CD14-positive monocyte (primary cell): ENCODE measurements around the gene UBE2E1. TPM values are rescaled to one million over a fixed set of nuclear protein-coding genes. Genes with fewer than 3 reads are reported as not detected.
"Not testable (repeated sequence)": the region's sequence is repeated elsewhere in the genome, so short reads cannot be mapped to it uniquely, and the experiment has no call there.

Experiments used
- DNase-seq, 3 donors: peaks; one replicate each; pipeline ENCODE4 v3.0.0-alpha.2; 2011 to 2022
- H2AFZ ChIP-seq: 2 replicates; pipeline ENCODE4 v1.6.0; 2012; ENCODE audit warnings: mild to moderate bottlenecking, low read depth, low read length, inconsistent platforms; ENCODE audit not compliant: insufficient read depth, poor library complexity, severe bottlenecking
- H3K27ac ChIP-seq, 2 donors: 1 replicate in 1 of 2; 2 replicates in 1 of 2; pipeline ENCODE4 v1.5.1; 2012 to 2013; ENCODE audit warnings: low read length in 2 of 2, control low read depth in 1 of 2, inconsistent platforms in 1 of 2, low read depth in 1 of 2, mild to moderate bottlenecking in 1 of 2
- H3K27me3 ChIP-seq, 2 donors: one replicate each; pipeline versions ENCODE4 v1.6.0 to v1.6.1; 2011 to 2013; ENCODE audit warnings: low read length in 2 of 2; ENCODE audit not compliant: control insufficient read depth in 2 of 2, insufficient read depth in 2 of 2
- H3K36me3 ChIP-seq, 2 donors: replicated peaks in 1 of 2; 1 replicate in 1 of 2; 2 replicates in 1 of 2; pipeline versions ENCODE4 v1.5.1 to v1.6.1; 2012 to 2013; ENCODE audit warnings: low read length in 2 of 2, control low read depth in 1 of 2, inconsistent platforms in 1 of 2, mild to moderate bottlenecking in 1 of 2; ENCODE audit not compliant: insufficient read depth in 2 of 2, control insufficient read depth in 1 of 2
- H3K4me1 ChIP-seq, 2 donors: 1 replicate in 1 of 2; 2 replicates in 1 of 2; pipeline versions ENCODE4 v1.5.1 to v1.6.1; 2012 to 2013; ENCODE audit warnings: low read length in 2 of 2, control low read depth in 1 of 2, inconsistent platforms in 1 of 2, mild to moderate bottlenecking in 1 of 2, moderate library complexity in 1 of 2; ENCODE audit not compliant: insufficient read depth in 2 of 2, control insufficient read depth in 1 of 2
- H3K4me2 ChIP-seq: replicated peaks from 2 replicates; pipeline ENCODE3; 2012; ENCODE audit warnings: low read length, moderate library complexity, mild to moderate bottlenecking; ENCODE audit not compliant: poor library complexity, severe bottlenecking; ENCODE audit errors: extremely low read depth
- H3K4me3 ChIP-seq, 3 experiments: fragments of 200-600 bp in 1 of 3; sonication (generic) in 1 of 3; replicated peaks in 1 of 3; 1 replicate in 2 of 3; 2 replicates in 1 of 3; pipeline ENCODE4 v1.5.1; 2011 to 2013; ENCODE audit warnings: low read length in 3 of 3, mild to moderate bottlenecking in 3 of 3, control low read depth in 2 of 3, low read depth in 2 of 3, inconsistent platforms in 1 of 3, moderate library complexity in 1 of 3
- H3K79me2 ChIP-seq: 2 replicates; pipeline ENCODE4 v1.6.0; 2012; ENCODE audit warnings: mild to moderate bottlenecking, control low read depth, inconsistent platforms, low read length, moderate library complexity; ENCODE audit not compliant: insufficient read depth
- H3K9ac ChIP-seq: 2 replicates; pipeline ENCODE4 v1.6.0; 2017; ENCODE audit warnings: low read length, mild to moderate bottlenecking; ENCODE audit not compliant: insufficient read depth, poor library complexity, severe bottlenecking
- H3K9me3 ChIP-seq, 2 donors: replicated peaks in 1 of 2; 1 replicate in 1 of 2; 2 replicates in 1 of 2; pipeline versions ENCODE4 v1.5.1 to v1.6.1; 2012 to 2013; ENCODE audit warnings: low read length in 2 of 2, control low read depth in 1 of 2; ENCODE audit not compliant: control insufficient read depth in 1 of 2, insufficient read depth in 1 of 2
- H4K20me1 ChIP-seq: 2 replicates; pipeline ENCODE4 v1.6.0; 2012; ENCODE audit warnings: mild to moderate bottlenecking, low read length, control low read depth, moderate library complexity; ENCODE audit not compliant: insufficient read depth
- H3K27ac Mint-ChIP-seq, 7 donors: one replicate each; pipeline ENCODE4 v1.8.0; 2020; ENCODE audit warnings: mild to moderate bottlenecking in 7 of 7, mixed read lengths in 7 of 7, moderate library complexity in 6 of 7, inconsistent platforms in 2 of 7
- H3K27me3 Mint-ChIP-seq, 3 donors: one replicate each; pipeline ENCODE4 v1.8.0; 2021 to 2022; ENCODE audit warnings: low read depth in 3 of 3, mild to moderate bottlenecking in 3 of 3, mixed read lengths in 3 of 3, moderate library complexity in 3 of 3, inconsistent platforms in 1 of 3
- H3K36me3 Mint-ChIP-seq, 2 donors: one replicate each; pipeline ENCODE4 v1.8.0; 2020; ENCODE audit warnings: mixed read lengths in 2 of 2, inconsistent platforms in 1 of 2, mild to moderate bottlenecking in 1 of 2
- H3K4me1 Mint-ChIP-seq: one replicate; pipeline ENCODE4 v1.8.0; 2020; ENCODE audit warnings: mild to moderate bottlenecking, mixed read lengths
- H3K4me3 Mint-ChIP-seq, 2 donors: one replicate each; pipeline ENCODE4 v1.8.0; 2020; ENCODE audit warnings: mild to moderate bottlenecking in 2 of 2, mixed read lengths in 2 of 2, moderate library complexity in 1 of 2
- H3K9me3 Mint-ChIP-seq, 7 donors: one replicate each; pipeline ENCODE4 v1.8.0; 2020 to 2022; ENCODE audit warnings: mixed read lengths in 7 of 7, mild to moderate bottlenecking in 6 of 7, moderate library complexity in 6 of 7, inconsistent platforms in 2 of 7
- WGBS: methylation state at CpG from one replicate; pipeline ENCODE4 v1.1.5; 2013; ENCODE audit warnings: missing lambda C conversion rate; ENCODE audit not compliant: insufficient coverage; 5-methylcytosine and 5-hydroxymethylcytosine counted together
- intact Hi-C, 2 donors: fragments of 100-400 bp; cut with micrococcal nuclease; formaldehyde crosslinking; loops; one replicate each; pipeline versions ENCODE4 v1.15.0 to v1.15.1; 2023
- polyA plus RNA-seq, 3 donors: library from polyadenylated mRNA; depleted of rRNA in 1 of 3; unstranded in 2 of 3; stranded (reverse) in 1 of 3; fragments of 300-500 nt in 2 of 3; fragments of >200 nt in 1 of 3; fragmentation: Illumina TruSeq in 2 of 3; gene quantifications; 1 replicate in 2 of 3; 2 replicates in 1 of 3; pipeline ENCODE4 v1.2.3, GENCODE V29; 2012 to 2021
- TF ChIP-seq, protein P1 (sequence below): fragments of 200-600 bp; IDR thresholded peaks from one replicate; pipeline ENCODE4 v1.8.0; 2022; ENCODE audit warnings: antibody characterized with exemption, mild to moderate bottlenecking

The UBE2E1 gene
- polyA plus RNA-seq, 3 donors = 31.3 to 60.2 (median 34.6) TPM

DNA sequence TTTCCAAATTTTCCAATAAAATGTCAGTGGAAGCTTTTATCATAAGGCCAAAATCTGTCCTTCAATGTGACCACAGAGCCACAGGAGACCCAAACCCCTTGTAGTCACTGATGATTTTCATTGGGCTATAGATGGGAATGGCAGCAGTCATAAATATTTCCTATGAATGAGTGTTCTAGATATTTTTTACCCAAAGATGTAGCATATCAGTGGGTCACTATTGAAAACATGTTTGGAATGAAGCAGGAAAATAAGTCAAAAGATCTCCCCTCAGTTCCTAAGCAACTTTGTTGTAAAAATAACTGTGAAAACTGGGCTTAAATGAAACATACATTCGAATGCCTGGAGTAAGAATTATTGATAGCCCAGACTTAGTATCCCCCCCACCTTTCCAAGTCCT lies 62.1 kb downstream of the UBE2E1 start:
- no peak overlapping the region for H3K27ac ChIP-seq
- H3K27me3 ChIP-seq = no peaks in the 10 kb centered on the region
- WGBS = no CpG with 5 or more reads among the region's 1 CpG
- Mint-ChIP-seq H3K36me3 (peaks cover 11 to 13% of the 10 kb centered on the region in 2 donors), H3K9me3 (peaks cover 0 to 3% (median 0%) of the 10 kb centered on the region in 7 donors), H3K4me1 (peaks cover 8% of the 10 kb centered on the region), H3K27ac (peak overlapping the region in 1 of 7 donors; percentile 30), H3K4me3 (no peak overlapping the region), H3K27me3 (no peaks in the 10 kb centered on the region)
- H2AFZ ChIP-seq = no peak overlapping the region
- no peak overlapping the region for H3K9ac ChIP-seq
- H4K20me1 ChIP-seq = peaks cover 74% of the 10 kb centered on the region
- no peaks in the 10 kb centered on the region for H3K4me1 ChIP-seq
- TF ChIP-seq, protein P1, sequence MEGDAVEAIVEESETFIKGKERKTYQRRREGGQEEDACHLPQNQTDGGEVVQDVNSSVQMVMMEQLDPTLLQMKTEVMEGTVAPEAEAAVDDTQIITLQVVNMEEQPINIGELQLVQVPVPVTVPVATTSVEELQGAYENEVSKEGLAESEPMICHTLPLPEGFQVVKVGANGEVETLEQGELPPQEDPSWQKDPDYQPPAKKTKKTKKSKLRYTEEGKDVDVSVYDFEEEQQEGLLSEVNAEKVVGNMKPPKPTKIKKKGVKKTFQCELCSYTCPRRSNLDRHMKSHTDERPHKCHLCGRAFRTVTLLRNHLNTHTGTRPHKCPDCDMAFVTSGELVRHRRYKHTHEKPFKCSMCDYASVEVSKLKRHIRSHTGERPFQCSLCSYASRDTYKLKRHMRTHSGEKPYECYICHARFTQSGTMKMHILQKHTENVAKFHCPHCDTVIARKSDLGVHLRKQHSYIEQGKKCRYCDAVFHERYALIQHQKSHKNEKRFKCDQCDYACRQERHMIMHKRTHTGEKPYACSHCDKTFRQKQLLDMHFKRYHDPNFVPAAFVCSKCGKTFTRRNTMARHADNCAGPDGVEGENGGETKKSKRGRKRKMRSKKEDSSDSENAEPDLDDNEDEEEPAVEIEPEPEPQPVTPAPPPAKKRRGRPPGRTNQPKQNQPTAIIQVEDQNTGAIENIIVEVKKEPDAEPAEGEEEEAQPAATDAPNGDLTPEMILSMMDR = no peak
- no peak overlapping the region for H3K4me2 ChIP-seq
- H3K4me3 ChIP-seq = no peak overlapping the region
- intact Hi-C loops = no loop called here
- H3K9me3 ChIP-seq = no peaks in the 10 kb centered on the region
- peaks cover 0 to 14% of the 10 kb centered on the region in 2 donors for H3K36me3 ChIP-seq
- H3K79me2 ChIP-seq = peaks cover 48% of the 10 kb centered on the region
- no peak for DNase-seq

DNA sequence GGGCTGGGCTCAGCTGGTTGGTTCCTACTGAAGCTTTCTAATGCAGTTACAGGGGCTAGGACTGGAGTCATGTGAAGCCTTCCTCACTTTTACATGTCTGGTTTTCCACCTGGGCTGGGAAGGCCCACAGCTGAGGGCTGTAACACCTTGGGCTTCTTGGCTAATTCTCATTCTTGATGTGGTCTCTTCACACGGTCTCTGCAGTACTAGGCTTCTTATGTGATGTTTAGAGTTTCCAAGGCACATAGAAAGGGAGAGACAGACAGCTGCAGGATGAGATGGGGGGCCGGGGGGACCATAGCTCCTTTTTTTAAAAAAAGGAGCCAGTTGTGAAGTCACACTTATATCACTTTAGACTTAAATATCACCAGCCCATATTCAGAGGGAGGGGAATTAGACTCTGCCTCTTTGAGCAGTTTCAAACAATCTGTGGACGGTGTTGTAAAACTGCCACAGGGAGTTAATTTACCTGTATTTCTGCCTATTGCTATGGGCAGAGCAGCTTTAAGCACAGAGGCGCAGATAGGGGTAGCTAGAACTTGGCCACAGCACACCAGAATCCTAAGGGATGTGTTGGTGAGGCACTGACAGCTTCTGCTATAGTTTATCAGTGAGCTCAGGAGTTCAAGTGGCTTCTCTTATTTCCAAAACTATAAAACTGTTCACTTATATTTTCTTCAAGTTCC lies 64.4 kb downstream of the UBE2E1 start:
- H2AFZ ChIP-seq = no peak overlapping the region
- peaks cover 72% of the 10 kb centered on the region for H4K20me1 ChIP-seq
- TF ChIP-seq, protein P1 = no peak
- no peak overlapping the region for H3K4me3 ChIP-seq
- peaks cover 55% of the 10 kb centered on the region for H3K79me2 ChIP-seq
- Mint-ChIP-seq H3K9me3 (peaks cover 0 to 3% (median 0%) of the 10 kb centered on the region in 7 donors), H3K27me3 (no peaks in the 10 kb centered on the region), H3K4me3 (no peak overlapping the region), H3K27ac (peak overlapping the region in 2 of 7 donors; percentile 20 to 50), H3K4me1 (peaks cover 12% of the 10 kb centered on the region), H3K36me3 (peaks cover 2 to 5% of the 10 kb centered on the region in 2 donors)
- H3K9me3 ChIP-seq = no peaks in the 10 kb centered on the region
- no peaks in the 10 kb centered on the region for H3K4me1 ChIP-seq
- peaks cover 0 to 8% of the 10 kb centered on the region in 2 donors for H3K36me3 ChIP-seq
- H3K27ac ChIP-seq = no peak overlapping the region
- DNase-seq = no peak
- H3K27me3 ChIP-seq = no peaks in the 10 kb centered on the region
- H3K4me2 ChIP-seq = no peak overlapping the region
- intact Hi-C loops = no loop called here
- no peak overlapping the region for H3K9ac ChIP-seq
- 100% methylated on average over 1 of the region's 4 CpGs for WGBS

GRCh38 chr3:23870663-23871043 lies 64.9 kb downstream of the UBE2E1 start:
- peaks cover 72% of the 10 kb centered on the region for H4K20me1 ChIP-seq
- H3K4me3 ChIP-seq, H3K9ac ChIP-seq, H3K27me3 ChIP-seq, H3K36me3 ChIP-seq, H3K27ac Mint-ChIP-seq, H3K4me2 ChIP-seq, H3K9me3 ChIP-seq, intact Hi-C loops, H3K36me3 Mint-ChIP-seq, H3K4me3 Mint-ChIP-seq, H3K4me1 ChIP-seq, H3K27ac ChIP-seq, DNase-seq, H2AFZ ChIP-seq, H3K9me3 Mint-ChIP-seq, H3K27me3 Mint-ChIP-seq: not testable (repeated sequence)
- H3K4me1 Mint-ChIP-seq = peaks cover 11% of the 10 kb centered on the region
- no CpG with 5 or more reads among the region's 5 CpGs for WGBS
- peaks cover 55% of the 10 kb centered on the region for H3K79me2 ChIP-seq
